Measurements from ENCODE around the gene MATN1.

Gene MATN1

GRCh38 chr1:30718091-30718635, 5.2 kb downstream of the MATN1 start:
- DNase-seq (ENCODE audit: low spot score) = peak; percentile 99

GRCh38 chr1:30716646-30717045, 6.7 kb downstream of the MATN1 start:
- no peak for DNase-seq (ENCODE audit: low spot score)

- no peak for DNase-seq (ENCODE audit: low spot score)
These were observed 7.5 kb downstream of the MATN1 start for GRCh38 chr1:30715886-30716285.

GRCh38 chr1:30715216-30715615, 8.2 kb downstream of the MATN1 start:
- no peak for DNase-seq (ENCODE audit: low spot score)

- no peak for DNase-seq (ENCODE audit: low spot score)
These were observed 8.8 kb downstream of the MATN1 start for GRCh38 chr1:30714536-30715090.

- DNase-seq (ENCODE audit: low spot score) = no peak
These were observed 9.4 kb downstream of the MATN1 start for GRCh38 chr1:30714025-30714424.

- DNase-seq (ENCODE audit: low spot score) = no peak
These were observed 10.1 kb downstream of the MATN1 start for GRCh38 chr1:30713311-30713710.

- DNase-seq (ENCODE audit: low spot score) = no peak
These were observed 10.8 kb downstream of the MATN1 start for GRCh38 chr1:30712583-30712982.

- no peak for DNase-seq (ENCODE audit: low spot score)
These were observed 13.0 kb downstream of the MATN1 start for GRCh38 chr1:30710407-30710806.

GRCh38 chr1:30708361-30708728, 15.0 kb downstream of the MATN1 start:
- DNase-seq (ENCODE audit: low spot score) = no peak

- DNase-seq (ENCODE audit: low spot score) = peak; percentile 48
These were observed 15.7 kb downstream of the MATN1 start for GRCh38 chr1:30707412-30708360.

GRCh38 chr1:30706528-30706927, 16.9 kb downstream of the MATN1 start:
- DNase-seq (ENCODE audit: low spot score) = no peak

GRCh38 chr1:30705698-30706097, 17.7 kb downstream of the MATN1 start:
- DNase-seq (ENCODE audit: low spot score) = no peak

GRCh38 chr1:30704765-30705509, 18.4 kb downstream of the MATN1 start:
- DNase-seq (ENCODE audit: low spot score) = no peak

GRCh38 chr1:30704271-30704670, 19.1 kb downstream of the MATN1 start:
- DNase-seq (ENCODE audit: low spot score) = no peak

GRCh38 chr1:30702823-30703222, 20.6 kb downstream of the MATN1 start:
- no peak for DNase-seq (ENCODE audit: low spot score)

- no peak for DNase-seq (ENCODE audit: low spot score)
These were observed 22.1 kb downstream of the MATN1 start for GRCh38 chr1:30701258-30701633.

GRCh38 chr1:30700528-30701257, 22.7 kb downstream of the MATN1 start:
- no peak for DNase-seq (ENCODE audit: low spot score)

- no peak for DNase-seq (ENCODE audit: low spot score)
These were observed 23.6 kb downstream of the MATN1 start for GRCh38 chr1:30699762-30700161.

- DNase-seq (ENCODE audit: low spot score) = no peak
These were observed 24.9 kb downstream of the MATN1 start for GRCh38 chr1:30698401-30698981.

- DNase-seq (ENCODE audit: low spot score) = no peak
These were observed 25.6 kb downstream of the MATN1 start for GRCh38 chr1:30697571-30698376.

All from hematopoietic multipotent progenitor cell treated with erythropoietin and hydrocortisone succinate and interleukin-3 and kit ligand, for 17 days (in vitro differentiated cells).